Stimulated activated naive CD8-positive, alpha-beta T cell treated with anti-CD3 and anti-CD28 coated beads, Interleukin-15, Interleukin-2, amounts not matched to agents 100 ng/mL and 50 ng/mL, for 24 hours (primary cell): Measurements from ENCODE around the gene IFT88.

ENCODE experiments used
- H3K27ac Mint-ChIP-seq: one replicate; pipeline ENCODE4 v1.8.0; 2021; ENCODE audit warnings: mild to moderate bottlenecking, mixed read lengths
- H3K27me3 Mint-ChIP-seq: one replicate; pipeline ENCODE4 v1.8.0; 2021; ENCODE audit warnings: mixed read lengths
- H3K36me3 Mint-ChIP-seq: one replicate; pipeline ENCODE4 v1.8.0; 2021; ENCODE audit warnings: low read depth, mixed read lengths
- H3K4me1 Mint-ChIP-seq: one replicate; pipeline ENCODE4 v1.8.0; 2021; ENCODE audit warnings: low read depth, mixed read lengths
- H3K4me3 Mint-ChIP-seq: one replicate; pipeline ENCODE4 v1.8.0; 2021; ENCODE audit warnings: mild to moderate bottlenecking, mixed read lengths
- H3K9me3 Mint-ChIP-seq: one replicate; pipeline ENCODE4 v1.8.0; 2021; ENCODE audit warnings: mixed read lengths

IFT88 gene

GRCh38 chr13:20702915-20703779 lies 136.2 kb downstream of the IFT88 start, which contains the start of gene IL17D:
IL17D (plus strand) TSS chr13:20703699; CDS start chr13:20704002, 303 bp downstream.
- Mint-ChIP-seq H3K27ac (peak within 1 kb of the TSS; percentile 89), H3K4me3 (peak within 1 kb of the TSS; percentile 88), H3K4me1 (peaks cover 18% of the 10 kb centered on the region), H3K27me3 (peaks cover 24% of the 10 kb centered on the region), H3K9me3 (no peaks in the 10 kb centered on the region), H3K36me3 (no peaks in the 10 kb centered on the region)

DNA sequence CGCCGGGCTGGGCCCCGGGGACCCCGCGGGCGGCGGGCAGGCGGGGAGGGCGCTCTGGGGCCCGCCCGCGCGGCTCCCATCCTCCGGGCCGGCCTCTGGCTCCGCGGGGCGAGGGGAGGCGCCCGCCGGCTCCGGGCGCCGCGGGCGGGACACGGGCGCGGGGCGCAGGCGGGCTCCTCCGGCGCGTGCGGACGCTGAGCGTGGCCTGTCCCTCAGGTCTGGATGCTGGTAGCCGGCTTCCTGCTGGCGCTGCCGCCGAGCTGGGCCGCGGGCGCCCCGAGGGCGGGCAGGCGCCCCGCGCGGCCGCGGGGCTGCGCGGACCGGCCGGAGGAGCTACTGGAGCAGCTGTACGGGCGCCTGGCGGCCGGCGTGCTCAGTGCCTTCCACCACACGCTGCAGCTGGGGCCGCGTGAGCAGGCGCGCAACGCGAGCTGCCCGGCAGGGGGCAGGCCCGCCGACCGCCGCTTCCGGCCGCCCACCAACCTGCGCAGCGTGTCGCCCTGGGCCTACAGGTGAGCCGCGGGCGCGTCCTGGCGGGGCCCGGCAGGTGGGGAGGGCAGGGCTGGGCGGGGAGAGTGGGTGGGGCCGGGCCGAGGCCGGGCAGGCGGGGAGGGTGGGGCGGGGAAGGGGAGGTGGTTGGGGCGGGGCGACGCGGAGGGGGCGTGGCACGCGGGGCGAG lies 137.0 kb downstream of the IFT88 start:
- H3K27ac Mint-ChIP-seq, result no peak overlapping the region
- H3K4me1 Mint-ChIP-seq, result peaks cover 19% of the 10 kb centered on the region
- H3K4me3 Mint-ChIP-seq, result no peak overlapping the region
- H3K36me3 Mint-ChIP-seq, result no peaks in the 10 kb centered on the region
- peaks cover 19% of the 10 kb centered on the region for H3K27me3 Mint-ChIP-seq
- no peaks in the 10 kb centered on the region for H3K9me3 Mint-ChIP-seq

DNA sequence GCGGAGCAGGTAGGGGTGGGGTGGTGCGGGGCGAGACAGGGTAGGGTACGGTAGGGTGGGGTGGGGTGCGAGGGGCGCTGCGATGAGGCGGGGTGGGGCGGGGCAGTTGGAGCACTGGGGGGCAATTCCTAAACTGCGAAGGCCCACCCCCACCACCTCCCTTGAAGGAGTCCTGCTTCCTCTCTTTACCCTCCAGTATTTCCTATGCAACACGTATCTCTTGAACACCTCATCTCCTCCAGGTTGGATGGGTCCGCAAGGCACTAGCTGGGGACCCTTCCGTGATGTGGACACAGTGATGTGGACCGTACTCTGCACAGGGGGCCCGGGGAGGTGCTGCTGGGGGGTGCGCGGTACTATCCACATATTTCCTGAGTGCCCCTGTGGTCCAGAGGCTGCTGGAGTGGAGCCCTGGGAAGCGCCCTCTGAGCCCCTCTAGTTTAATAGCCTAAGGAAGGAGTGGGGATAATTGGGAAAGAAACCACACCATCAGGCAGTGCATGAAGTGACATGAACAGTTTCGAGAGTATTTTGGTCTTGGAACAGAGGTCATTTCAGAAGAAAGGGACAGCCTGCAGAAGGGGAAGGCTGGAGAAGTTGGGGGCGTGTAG lies 137.6 kb downstream of the IFT88 start:
- H3K27me3 Mint-ChIP-seq, result peaks cover 18% of the 10 kb centered on the region
- H3K4me3 Mint-ChIP-seq, result peak overlapping the region; percentile 59
- no peaks in the 10 kb centered on the region for H3K36me3 Mint-ChIP-seq
- peaks cover 26% of the 10 kb centered on the region for H3K4me1 Mint-ChIP-seq
- no peaks in the 10 kb centered on the region for H3K9me3 Mint-ChIP-seq
- H3K27ac Mint-ChIP-seq, result no peak overlapping the region

- no peak overlapping the region for H3K27ac Mint-ChIP-seq
- no peak overlapping the region for H3K4me3 Mint-ChIP-seq
Measured at GRCh38 chr13:20706661-20707060, 139.7 kb downstream of the IFT88 start.

GRCh38 chr13:20708216-20708615 lies 141.3 kb downstream of the IFT88 start:
- peaks cover 5% of the 10 kb centered on the region for H3K27me3 Mint-ChIP-seq
- no peak overlapping the region for H3K4me3 Mint-ChIP-seq
- no peak overlapping the region for H3K27ac Mint-ChIP-seq
- H3K36me3 Mint-ChIP-seq, result no peaks in the 10 kb centered on the region
- peaks cover 19% of the 10 kb centered on the region for H3K4me1 Mint-ChIP-seq
- no peaks in the 10 kb centered on the region for H3K9me3 Mint-ChIP-seq

More at GRCh38 chr13:20706661-20707060, 139.7 kb downstream of the IFT88 start:
- H3K27me3 Mint-ChIP-seq, result no peaks in the 10 kb centered on the region
- peaks cover 26% of the 10 kb centered on the region for H3K4me1 Mint-ChIP-seq
- H3K9me3 Mint-ChIP-seq, result no peaks in the 10 kb centered on the region
- H3K36me3 Mint-ChIP-seq, result no peaks in the 10 kb centered on the region

DNA sequence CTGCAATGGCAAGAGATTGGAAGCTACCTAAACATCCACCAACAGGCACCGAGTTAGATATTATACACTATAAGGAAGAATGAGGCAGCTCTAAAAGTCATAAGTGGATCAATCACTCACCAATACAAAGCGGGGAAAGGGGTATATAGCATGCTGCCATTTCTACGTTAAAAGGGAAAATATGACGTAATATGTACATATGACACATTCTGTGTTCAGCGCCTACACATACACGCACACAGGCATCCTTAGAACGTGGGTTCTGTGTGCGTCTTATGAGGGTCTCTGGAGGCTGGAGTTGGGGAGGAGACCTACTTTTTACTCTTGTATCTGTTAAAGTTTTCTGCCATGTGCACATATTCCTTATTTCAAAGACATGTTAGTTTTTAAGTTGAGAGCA lies 142.4 kb downstream of the IFT88 start:
- H3K27me3 Mint-ChIP-seq, result peaks cover 14% of the 10 kb centered on the region
- no peak overlapping the region for H3K4me3 Mint-ChIP-seq
- no peak overlapping the region for H3K27ac Mint-ChIP-seq
- H3K9me3 Mint-ChIP-seq, result no peaks in the 10 kb centered on the region
- H3K4me1 Mint-ChIP-seq, result peaks cover 29% of the 10 kb centered on the region
- H3K36me3 Mint-ChIP-seq, result no peaks in the 10 kb centered on the region

GRCh38 chr13:20709782-20710181 lies 142.8 kb downstream of the IFT88 start:
- peaks cover 29% of the 10 kb centered on the region for H3K4me1 Mint-ChIP-seq
- H3K9me3 Mint-ChIP-seq, result no peaks in the 10 kb centered on the region
- no peak overlapping the region for H3K27ac Mint-ChIP-seq
- H3K27me3 Mint-ChIP-seq, result peaks cover 14% of the 10 kb centered on the region
- H3K4me3 Mint-ChIP-seq, result no peak overlapping the region
- no peaks in the 10 kb centered on the region for H3K36me3 Mint-ChIP-seq

DNA sequence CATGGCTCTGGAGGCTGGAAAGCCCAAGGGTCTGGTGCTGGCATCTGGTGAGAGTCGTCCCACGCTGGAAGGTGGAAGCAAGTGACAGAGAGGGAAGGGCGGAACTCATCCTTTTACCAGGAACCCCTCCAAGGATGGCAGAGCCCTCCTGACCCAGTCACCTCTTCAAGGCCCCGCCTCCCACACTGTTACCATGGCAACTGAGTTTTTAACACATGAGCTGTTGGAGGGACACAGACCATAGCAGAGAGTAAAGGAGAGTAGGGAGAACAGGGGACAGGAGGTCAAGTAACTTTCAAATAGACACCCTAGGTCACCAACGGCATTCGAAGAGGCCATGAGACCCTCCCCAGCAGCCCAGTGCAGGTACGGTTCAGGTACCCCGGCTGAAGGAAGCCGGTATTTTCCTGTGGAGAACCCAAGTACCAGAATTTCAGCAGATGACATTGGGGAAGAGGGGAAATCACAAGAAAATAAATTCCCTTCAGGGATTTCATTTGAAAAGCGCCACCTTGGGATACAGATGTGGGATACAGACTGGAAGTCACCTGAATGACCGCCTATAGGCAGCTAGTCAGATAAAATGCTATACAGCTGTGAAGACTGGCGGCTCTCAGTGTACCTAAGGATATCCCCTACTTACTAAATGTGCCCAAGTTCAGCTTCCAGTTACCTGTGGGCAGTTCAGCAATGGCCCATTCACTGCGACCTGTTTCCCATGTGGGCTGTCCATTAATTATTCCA lies 144.5 kb downstream of the IFT88 start:
- Mint-ChIP-seq H3K36me3 (no peaks in the 10 kb centered on the region), H3K4me3 (no peak overlapping the region), H3K27ac (no peak overlapping the region), H3K9me3 (no peaks in the 10 kb centered on the region), H3K27me3 (peaks cover 14% of the 10 kb centered on the region), H3K4me1 (peaks cover 29% of the 10 kb centered on the region)

DNA sequence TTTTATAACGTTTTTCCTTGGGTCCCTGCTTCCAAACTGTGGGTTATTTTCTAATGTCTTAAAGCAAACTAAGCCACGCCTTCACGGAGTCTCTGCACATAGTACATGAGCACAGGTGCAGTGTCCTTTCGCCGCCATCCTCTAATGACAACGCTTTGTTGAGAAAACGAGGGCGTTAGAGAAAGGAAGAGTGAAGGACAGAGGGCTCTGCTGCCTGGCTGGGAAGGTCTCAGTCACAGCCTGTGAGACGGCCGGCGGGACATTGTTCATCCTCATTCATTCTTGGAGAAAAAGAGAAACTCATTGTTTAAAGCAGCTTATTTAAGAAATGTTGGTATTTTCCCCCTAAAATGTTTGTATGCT lies 146.0 kb downstream of the IFT88 start:
- Mint-ChIP-seq H3K4me3 (no peak overlapping the region), H3K4me1 (peaks cover 29% of the 10 kb centered on the region), H3K27ac (no peak overlapping the region), H3K36me3 (no peaks in the 10 kb centered on the region), H3K27me3 (peaks cover 14% of the 10 kb centered on the region), H3K9me3 (no peaks in the 10 kb centered on the region)

- Mint-ChIP-seq H3K4me1 (peaks cover 29% of the 10 kb centered on the region), H3K4me3 (peak overlapping the region; percentile 7), H3K27ac (no peak overlapping the region), H3K36me3 (no peaks in the 10 kb centered on the region), H3K27me3 (peaks cover 14% of the 10 kb centered on the region), H3K9me3 (no peaks in the 10 kb centered on the region)
Measured at GRCh38 chr13:20713751-20714150, 146.8 kb downstream of the IFT88 start.

DNA sequence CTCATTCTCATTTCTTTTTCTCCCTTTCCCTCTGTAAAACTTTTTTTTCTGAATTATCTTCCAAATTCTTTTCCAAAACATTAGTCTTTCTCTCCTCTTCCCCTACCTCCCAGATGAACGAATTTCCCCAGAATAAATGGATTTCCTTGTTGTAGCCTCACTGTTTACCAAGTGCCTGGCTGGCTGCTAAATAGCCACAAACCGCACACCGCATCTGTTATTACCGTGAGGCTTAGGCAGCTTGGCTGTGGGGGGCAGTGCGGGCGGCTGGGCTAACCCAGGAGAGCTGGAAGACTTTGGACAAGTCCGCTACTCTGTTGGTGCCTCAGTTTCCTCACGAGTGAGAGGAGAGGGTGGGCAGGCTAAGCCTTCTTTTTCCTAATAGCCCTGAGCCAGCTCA lies 147.2 kb downstream of the IFT88 start:
- Mint-ChIP-seq H3K27me3 (peaks cover 14% of the 10 kb centered on the region), H3K4me1 (peaks cover 26% of the 10 kb centered on the region), H3K36me3 (no peaks in the 10 kb centered on the region), H3K27ac (no peak overlapping the region), H3K9me3 (no peaks in the 10 kb centered on the region), H3K4me3 (peak overlapping the region; percentile 7)

DNA sequence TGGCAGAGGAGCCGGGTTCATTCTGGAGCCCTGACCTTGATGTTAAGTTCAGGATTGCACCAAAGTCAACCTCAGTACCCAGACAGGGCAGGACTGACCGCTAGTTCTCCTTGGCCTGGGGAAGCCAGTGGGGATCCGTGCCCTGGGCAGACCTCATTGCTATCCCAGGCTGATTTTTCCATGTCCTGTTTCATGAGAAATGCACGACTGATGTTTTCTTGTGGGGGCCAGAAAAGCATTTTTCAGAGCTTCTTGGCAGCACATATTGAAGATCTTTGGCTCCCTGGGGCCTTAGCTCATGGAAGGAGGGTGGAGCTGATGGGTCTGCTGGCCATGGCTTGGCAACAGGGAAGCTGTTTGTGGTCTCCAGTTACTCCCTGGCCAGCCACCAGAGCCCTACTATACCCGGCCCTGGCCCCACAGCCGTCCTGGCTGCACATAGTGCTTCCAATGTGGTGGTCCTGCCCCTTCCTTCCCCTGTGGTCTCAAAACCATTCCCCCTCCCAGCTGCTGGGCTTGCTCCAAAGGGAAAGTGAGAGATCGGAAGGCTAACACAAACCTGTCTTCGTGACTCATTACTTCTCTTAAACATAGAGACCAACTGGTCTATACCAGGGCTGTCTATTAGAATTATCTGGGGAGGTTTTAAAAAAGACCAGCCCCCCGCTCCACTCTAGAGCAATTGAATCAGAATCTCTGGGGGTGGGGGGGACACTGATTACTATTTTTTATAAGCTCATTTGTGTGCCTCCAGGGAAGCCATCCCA lies 147.8 kb downstream of the IFT88 start:
- Mint-ChIP-seq H3K36me3 (no peaks in the 10 kb centered on the region), H3K4me1 (peaks cover 20% of the 10 kb centered on the region), H3K27me3 (peaks cover 14% of the 10 kb centered on the region), H3K9me3 (no peaks in the 10 kb centered on the region), H3K4me3 (no peak overlapping the region), H3K27ac (no peak overlapping the region)

GRCh38 chr13:20715330-20715712 lies 148.4 kb downstream of the IFT88 start:
- H3K4me1 Mint-ChIP-seq, result peaks cover 18% of the 10 kb centered on the region
- no peaks in the 10 kb centered on the region for H3K36me3 Mint-ChIP-seq
- H3K9me3 Mint-ChIP-seq, result no peaks in the 10 kb centered on the region
- H3K4me3 Mint-ChIP-seq, result no peak overlapping the region
- H3K27me3 Mint-ChIP-seq, result peaks cover 14% of the 10 kb centered on the region
- no peak overlapping the region for H3K27ac Mint-ChIP-seq

DNA sequence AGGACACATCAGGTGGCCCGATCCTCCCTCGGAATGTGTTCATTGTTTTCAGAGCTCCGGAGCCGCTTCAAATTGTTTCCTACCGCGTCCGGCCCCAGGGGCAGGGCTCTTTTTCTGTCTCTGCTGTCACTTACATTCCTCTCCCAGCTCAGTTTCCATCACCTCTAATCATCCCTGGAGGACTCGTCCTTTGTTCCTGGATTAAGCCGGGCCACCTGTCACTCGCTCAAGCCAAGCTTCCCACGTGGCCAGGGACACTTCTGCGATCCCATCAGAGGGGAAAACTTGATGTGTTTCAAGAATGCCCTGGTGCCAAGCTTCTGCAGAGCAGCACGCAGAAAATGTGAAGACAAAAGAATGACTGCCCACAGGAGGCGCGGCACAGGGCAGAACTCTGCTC lies 150.0 kb downstream of the IFT88 start:
- Mint-ChIP-seq H3K4me1 (peaks cover 18% of the 10 kb centered on the region), H3K27ac (no peak overlapping the region), H3K9me3 (no peaks in the 10 kb centered on the region), H3K36me3 (no peaks in the 10 kb centered on the region), H3K27me3 (peaks cover 18% of the 10 kb centered on the region), H3K4me3 (no peak overlapping the region)
